HG02623 (cell line): ENCODE results near the gene IMPG2.
"Not testable (repeated sequence)": the region's sequence is repeated elsewhere in the genome, so short reads cannot be mapped to it uniquely, and the experiment has no call there.

Experiments used
- ATAC-seq: cut with Tn5 transposase; IDR thresholded peaks from one replicate; pipeline ENCODE4 v1.9.1; 2021; ENCODE audit warnings: moderate library complexity; ENCODE audit not compliant: unreplicated experiment

The IMPG2 gene

DNA sequence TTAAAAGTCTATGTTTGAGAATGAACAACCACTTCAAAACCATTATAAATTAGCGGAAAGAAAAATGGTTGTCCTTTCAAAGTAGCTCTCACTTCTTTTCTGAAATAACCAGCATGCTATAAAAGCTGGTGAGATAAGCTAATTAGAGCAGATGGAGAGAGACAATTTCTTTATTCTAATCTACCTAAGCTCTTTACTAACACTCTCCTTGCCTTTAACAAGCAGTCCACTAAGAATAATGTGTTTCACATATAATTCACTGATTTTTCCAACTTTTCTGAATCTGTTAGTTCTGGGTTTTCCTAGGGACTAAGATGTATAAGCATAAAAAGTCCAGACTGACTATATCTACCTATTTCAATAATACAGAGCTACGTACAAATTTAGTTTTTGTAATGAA lies at the start of gene IMPG2:
Gene IMPG2, minus strand, starts transcription at position 101 of the 400 bp plus-strand sequence. CDS start 203 bp downstream, outside the sequence.
- no peak for ATAC-seq

DNA sequence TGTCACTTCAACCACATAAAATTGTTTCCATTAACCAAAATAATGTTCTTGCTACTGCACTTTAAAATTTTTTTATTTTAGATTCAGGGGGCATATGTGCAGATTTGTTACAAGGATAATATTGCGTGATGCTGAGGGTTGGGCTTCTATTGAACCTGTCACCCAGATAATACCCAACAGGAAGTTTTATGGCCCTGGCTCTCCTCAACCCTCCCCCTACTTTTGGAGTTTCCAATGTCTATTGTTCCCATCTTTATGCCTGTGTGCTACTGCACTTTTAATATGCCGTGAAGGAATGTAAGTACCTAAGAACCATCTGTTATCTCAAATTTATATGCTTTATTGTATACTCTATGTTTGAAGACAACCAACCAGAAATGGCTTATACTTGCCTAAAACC lies 42.0 kb upstream of the IMPG2 start:
- no peak for ATAC-seq

DNA sequence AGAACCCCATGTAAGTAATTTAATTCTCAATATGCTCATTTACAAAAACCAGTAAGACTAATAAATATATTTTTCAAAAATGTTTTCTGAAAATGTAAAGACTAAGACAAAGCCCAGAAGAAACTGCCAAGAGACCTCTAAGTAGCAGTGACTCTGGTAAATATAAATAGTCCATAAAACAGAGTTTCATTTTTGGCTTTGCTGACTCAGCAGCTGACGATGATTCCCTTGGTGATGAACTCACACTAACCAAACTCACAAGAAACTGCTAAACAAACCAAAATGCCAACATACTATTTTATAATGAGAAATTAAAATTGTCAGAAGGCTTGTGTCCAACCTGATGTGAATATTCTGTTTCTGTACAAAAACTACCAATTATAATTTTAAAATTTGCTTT lies 31.5 kb upstream of the IMPG2 start:
- no peak for ATAC-seq

DNA sequence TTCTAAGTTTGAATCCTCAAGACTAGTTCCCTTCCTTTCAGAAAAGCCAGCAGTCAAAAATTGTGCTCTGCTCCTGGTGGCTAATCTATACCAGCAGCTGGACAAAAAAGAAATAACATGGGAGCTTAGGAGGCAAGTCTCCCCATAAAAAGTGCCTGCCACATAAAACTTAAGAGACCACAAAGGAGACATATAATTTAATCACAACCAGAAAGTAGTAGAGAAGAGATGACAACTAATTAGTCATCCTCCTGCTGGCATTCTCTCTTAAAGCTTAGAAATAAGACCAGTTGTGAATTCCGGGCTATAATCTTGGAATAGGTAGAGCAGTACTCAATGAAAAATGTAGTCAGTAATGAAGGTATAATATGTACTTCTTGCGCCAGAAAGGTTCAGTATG lies 20.2 kb upstream of the IMPG2 start:
- ATAC-seq: no peak

DNA sequence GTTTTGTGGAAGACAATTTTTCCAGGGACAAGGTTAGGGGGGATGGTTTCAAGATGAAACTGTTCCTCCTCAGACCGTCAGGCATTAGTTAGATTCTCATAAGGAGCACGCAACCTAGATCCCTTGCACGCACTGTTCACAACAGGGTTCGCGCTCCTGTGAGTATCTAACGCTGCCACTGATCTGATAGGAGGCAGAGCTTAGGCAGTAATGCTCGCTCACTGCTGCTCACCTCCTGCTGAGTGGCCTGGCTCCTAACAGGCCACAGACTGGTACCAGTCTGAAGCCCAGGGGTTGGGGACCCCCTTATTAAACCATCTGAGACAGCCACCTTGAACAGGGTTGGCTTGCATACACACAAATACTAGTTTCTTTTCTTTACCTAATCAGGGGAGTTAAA lies 13.5 kb upstream of the IMPG2 start:
- no peak for ATAC-seq

DNA sequence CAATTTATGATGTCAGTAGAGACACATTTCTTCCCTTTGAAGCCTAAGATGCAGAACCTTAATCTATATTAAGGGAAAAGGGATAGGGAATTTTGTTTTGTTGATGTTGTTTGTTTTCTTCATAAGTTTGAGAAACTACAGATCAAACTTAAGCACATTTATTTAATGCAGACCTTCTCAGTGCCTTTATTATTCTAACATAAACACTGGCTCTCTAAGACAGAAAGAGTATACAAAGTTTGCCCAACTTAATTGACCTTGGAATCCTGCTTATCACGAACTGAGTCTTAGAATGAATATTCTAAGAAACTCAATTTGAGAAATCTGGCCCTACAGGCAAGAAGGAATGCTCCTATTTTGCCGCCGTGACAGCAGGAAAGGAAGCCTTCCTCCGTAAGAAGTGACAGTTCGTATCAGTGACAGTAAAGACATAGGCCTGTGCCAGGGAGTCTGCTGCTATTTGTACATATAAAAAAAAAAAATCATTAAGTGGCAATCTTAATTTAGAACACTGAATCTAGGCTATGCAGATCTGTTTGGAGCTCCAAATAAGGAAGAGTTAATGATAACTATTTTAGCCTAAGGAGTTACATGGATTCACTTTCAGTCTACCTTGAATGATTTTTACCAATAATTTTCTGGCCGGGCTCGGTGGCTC lies 8.8 kb upstream of the IMPG2 start:
- no peak for ATAC-seq

DNA sequence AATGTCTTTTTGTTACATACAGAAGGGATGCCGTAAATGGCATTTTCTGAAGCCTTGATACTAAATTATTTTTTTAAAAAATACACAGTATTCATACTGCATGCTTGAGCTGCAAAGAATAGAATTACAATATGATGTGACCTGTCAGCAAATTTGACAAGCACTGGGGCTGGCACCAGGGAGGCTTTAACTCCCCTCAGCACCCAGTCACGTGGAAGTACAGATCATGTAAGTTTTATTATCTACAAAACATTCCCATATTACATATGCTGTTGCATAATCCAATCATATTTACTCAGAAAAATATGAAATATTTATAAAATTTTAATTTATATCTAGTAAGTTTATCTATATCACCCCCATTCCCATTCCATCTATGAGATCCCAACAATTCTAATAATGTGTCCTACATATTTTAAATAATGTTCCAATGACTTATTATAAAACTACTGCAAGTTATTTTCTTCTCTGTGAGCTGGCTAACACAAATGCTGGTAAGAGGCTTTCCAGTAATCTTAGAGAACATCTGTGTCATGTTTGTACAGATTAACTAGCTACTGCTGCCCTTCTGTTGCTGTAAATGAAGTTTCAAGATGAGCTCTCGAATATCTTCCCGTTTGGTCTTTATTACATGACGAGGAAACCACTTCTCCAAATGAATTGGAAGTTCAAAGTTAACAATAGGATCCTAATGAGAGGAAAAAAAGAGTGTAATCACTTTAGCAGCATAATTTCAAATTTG lies 5.2 kb upstream of the IMPG2 start:
- no peak for ATAC-seq

DNA sequence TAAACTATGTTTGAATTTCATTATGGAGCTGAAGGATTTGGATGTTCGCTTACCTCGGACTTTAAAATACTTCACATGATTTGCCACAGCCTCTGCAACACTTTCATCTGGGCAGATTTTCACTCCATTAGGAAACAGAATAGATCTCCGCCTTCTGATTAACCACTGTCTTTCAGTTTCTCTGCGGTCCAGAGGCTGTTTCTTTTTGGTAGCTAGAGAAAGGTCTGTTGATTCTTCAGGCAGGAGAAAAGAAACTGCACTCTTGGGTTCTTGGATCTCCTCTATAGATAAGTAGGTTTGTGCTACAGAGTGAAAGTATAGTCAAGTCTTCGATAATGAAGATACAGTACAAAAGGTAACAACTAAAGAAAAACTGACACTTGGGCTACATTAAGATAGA lies 844 bp downstream of the IMPG2 start:
- no peak for ATAC-seq

DNA sequence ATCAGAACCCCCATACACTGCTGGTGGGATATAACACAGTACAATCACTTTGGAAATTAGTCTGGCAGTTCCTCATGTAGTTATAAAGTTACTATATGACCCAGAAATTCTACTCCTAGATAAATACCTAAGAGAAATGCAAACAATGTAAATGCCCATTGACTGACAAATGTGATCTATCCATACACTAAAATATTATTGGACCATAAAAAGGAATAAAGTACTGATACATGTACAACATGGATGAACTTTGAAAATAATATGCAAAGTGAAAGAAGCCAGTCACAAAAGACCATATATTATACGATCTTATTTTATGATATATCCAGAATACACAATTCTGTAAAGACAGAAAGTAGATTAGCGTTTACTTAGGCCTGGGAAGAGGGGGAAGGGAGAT lies 7.8 kb downstream of the IMPG2 start:
- ATAC-seq: no peak

DNA sequence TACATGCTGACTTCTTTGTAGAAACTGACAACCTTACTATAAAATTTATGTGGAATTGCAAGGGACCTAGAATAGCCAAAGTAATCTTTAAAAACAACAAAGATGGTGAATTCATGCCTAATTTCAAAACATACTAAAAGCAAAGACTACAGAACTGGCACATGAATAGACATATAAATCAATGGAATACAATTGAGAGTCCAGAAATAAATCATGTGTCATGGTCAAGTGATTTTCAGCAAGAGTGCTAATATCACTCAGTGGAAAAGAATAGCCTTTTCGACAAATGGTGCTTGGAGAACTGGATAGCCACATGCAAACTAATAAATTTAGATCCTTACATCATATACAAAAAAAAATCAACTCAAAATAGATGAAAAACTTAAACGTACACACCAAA lies 8.7 kb downstream of the IMPG2 start:
- no peak for ATAC-seq

DNA sequence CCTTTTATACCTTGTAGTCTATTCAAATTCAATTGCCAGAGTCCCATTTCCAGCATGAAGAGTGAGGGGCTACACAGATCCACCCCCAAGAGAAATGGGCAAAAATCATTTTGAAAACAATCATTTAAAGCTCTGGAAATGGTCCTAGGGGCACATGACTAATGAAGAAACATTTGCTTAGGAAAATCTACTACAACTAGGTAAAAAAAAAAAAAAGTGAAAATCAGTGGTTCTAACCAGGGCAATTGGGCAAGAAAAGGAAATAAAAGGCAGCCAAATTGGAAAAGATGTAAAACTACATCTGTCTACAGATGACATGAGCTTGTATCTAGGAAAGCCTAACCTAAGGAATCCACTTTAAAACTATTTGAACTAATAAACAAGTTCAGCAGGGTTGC lies 9.4 kb downstream of the IMPG2 start:
- no peak for ATAC-seq

DNA sequence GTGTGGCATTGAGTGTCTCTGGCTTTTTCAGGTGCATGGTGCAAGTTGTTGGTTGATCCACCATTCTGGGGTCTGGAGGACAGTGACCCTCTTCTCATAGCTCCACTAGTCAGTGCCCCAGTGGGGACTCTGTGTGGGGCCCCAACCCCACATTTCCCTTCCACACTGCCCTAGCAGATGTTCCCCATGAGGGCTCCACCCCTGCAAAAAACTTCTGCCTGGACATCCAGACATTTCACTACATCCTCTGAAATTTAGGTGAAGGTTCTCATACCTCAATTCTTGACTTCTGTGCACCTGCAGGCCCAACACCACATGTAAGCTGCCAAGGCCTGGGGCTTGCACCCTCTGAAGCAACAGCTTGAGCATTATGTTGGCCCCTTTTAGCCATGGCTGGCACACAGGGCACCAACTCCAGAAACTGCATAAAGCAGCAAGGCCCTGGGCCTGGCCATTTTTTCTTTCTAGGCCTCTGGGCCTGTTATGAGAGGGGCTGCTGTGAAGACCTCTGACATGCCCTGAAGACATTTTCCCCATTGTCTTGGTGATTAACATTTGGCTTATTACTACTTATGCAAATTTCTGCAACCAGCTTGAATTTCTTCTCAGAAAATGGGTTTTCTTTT lies 12.1 kb downstream of the IMPG2 start:
- not testable (repeated sequence) for ATAC-seq

DNA sequence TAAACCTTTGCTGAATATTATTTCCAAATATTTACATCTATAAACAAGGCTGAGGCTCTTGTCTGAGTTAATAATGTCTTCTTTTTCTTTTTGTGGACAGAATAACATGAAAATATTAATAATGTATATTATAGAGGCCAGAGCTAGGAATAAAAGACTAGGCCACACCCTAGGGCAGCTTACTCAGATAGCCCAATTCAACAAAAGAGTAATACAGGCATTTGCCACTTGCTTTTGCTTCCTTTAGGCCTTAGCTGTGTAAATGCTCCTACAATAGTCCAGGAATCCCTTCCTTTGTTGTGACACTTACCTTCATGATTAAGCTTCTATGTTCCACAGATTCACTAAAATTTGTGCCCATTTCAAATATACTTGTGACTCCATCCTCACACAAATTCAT lies 16.5 kb downstream of the IMPG2 start:
- no peak for ATAC-seq

DNA sequence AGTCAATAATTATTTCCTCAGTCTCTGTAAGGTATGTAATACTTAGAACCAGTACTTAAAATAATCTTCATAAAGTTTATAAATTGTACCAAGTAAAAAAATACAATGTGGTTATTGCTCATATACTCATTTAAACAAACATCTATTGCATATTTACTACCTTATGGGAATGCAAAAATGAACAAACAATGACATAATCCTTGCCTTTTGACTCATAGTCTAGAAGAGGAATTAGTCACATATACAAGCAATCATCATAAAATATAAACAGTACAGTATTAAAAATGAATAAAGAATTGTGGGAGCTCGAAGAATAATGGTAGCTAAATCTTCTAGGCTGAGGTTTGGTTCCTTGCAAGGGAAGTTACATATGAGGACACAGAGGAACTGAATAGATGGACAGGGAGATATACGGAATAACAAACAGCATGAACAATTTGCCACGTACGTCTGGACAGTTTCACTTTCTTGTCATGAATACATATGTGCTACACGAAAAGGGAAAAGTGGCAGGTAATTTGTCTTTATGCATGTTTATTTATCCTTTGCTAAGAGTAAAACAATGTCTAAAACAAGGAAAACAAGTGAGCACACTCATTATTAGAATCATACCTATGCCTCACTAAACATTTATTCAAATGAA lies 17.2 kb downstream of the IMPG2 start:
- ATAC-seq: no peak

DNA sequence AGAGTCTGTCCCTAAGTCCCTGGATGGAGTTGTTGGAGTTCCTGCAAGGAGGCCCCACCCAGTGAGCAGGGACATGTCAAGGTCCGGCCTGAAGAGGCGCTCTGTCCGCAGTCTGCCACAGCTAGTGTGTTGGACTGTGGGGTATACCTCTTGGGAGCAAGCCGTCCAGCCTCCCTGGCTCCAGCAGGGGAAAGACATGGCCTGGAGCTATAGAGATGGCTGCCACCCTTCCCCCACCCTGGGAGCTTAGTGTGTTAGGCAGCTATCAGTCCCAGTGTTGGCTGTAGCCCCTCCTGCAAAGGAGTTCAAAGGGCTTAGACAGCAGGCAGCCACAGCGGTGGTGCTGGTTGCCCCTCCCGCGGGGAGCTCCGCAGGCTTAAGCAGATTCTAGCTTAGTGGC lies 20.3 kb downstream of the IMPG2 start:
- ATAC-seq: no peak

DNA sequence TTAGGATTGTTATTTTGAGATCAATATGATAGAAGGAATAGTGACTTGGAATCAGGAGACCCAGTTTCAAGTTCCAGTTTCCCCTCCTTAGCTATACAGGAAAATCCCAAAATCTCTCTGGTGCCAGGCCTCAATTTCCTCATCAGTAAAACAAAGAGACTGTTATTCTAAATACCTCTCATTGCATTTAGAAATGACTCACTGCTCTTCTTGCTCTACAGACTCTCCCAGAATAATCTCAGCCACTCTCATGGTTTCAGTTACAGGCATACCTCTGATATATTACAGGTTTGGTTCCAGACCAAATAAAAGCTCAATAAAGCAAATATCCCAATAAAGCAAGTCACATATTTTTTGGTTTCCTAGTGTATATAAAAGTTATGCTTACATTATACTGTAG lies 28.3 kb downstream of the IMPG2 start:
- no peak for ATAC-seq

DNA sequence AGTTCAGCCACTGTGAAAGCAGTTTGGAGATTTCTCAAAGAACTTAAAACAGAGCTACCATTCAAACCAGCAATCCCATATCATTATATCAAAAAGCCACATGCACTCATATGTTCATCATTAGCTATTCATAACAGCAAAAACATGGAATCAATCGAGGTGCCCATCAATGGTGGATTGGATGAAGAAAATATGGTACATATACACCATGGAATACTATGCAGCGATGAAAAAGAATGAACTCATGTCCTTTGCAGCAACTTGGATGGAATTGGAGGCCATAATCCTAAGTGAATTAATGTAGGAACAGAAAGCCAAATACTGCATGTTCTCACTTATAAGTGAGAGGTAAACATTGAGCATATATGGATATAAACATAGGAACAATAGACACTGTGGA lies 32.1 kb downstream of the IMPG2 start:
- ATAC-seq: no peak

DNA sequence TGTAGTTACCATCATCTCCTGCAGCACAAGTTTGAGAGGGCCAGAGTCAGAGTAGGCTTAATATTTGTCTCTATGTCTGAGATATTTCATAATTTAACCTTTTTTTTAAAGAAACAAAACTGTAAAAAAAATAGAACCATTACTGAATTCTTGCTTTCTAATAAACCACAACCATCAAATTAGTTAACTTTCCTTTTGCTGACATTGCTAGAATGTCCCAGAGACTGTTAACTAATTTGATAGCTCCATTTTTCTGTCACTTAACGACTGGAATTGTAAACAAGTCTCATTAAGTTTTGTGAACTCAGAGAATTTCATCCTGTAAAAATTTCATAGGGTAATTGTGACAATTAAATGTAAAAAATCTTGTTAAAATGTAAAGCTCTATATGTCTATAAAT lies 35.6 kb downstream of the IMPG2 start:
- ATAC-seq: no peak

DNA sequence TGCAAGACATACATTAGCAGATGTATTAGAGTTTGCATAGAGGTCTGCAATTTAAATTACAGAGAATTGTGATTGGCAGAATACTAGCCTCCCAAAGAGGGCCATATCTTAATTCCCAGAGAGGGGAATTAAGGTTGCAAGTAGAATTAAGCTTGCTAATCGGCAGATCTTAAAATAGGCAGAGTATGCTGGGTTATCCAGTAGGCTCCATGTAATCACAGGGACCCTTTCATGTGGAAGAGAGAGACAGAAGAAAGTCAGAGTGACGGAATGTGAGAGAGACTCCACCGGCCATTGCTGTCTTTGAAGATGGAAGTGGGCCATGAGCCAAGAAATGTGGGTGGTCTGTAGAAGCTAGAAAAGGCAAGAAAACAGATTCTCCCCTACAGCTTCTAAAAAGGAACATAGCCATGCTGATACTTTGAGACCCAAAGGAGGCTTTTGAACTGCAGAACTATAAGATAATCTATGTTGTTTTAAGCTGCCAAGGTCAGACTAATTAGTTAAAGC lies 38.8 kb downstream of the IMPG2 start:
- ATAC-seq: no peak

DNA sequence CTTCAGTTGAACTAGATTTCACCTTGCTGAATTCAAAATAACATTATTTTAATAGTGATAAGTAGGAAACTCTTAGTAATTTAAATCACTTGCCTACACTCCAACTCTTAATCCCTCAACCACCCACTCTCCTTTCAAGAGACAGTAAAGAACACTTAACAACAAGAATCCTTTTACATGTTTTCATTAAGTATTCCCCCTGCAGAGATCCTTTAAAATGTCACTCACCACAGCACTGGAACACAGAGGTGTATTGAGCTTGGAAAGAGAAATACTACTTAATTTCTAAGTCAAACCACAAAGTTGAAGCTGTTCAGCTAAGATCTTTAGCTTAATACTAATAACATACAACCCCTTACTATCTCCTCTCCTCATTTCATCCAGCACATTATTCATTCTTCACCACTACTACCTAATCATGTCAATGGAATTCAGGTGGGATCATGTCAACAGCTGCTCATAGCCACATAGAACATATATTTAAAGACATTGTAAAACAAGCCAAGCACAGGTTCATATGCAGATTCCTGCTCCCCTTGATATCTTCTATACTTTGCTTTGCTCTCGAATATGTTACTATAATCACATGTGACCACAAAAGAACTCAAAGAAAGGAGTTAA lies 40.5 kb downstream of the IMPG2 start:
- ATAC-seq: no peak

DNA sequence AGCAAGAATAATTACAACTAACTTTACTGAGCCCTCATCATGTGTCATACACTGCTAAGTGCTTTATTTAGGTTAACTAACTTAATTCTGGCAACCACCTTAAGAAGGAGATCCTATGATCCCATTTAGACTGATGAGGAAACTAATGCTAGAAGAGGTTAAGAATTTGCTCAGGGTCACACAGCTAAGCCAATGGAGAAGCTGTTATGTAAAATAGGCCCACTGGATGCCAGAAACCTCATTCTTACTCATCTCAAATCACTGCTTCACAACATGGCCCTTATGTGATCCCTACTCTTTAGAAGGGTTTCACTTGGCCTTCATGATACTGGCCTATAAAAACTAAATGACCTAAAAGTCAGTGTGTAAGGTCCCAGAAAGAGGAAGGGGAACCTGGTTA lies 41.2 kb downstream of the IMPG2 start:
- no peak for ATAC-seq
